K562 (cell line): ENCODE results near the gene RACK1. TPM values are rescaled to one million over a fixed set of nuclear protein-coding genes. Genes with fewer than 3 reads are reported as not detected.

Experiments used
- E2F3 ChIP-seq: fragments of 250-450 bp; sonication (Bioruptor Pico); IDR thresholded peaks from 2 replicates; pipeline ENCODE4 v1.4.0; 2020; ENCODE audit warnings: mild to moderate bottlenecking
- FOS ChIP-seq: IDR thresholded peaks from 3 replicates; pipeline ENCODE4 v1.6.1; 2011; ENCODE audit not compliant: insufficient read length; ENCODE audit errors: extremely low read depth
- HSF4 ChIP-seq: fragments of 250-450 bp; sonication (Bioruptor Pico); IDR thresholded peaks from 2 replicates; pipeline ENCODE4 v2.1.2; 2022; ENCODE audit warnings: mild to moderate bottlenecking, moderate library complexity, borderline replicate concordance
- KDM5B ChIP-seq: fragments of 200-600 bp; sonication (generic); IDR thresholded peaks from 2 replicates; pipeline ENCODE4 v1.6.1; 2012; ENCODE audit warnings: low read depth, mild to moderate bottlenecking, moderate library complexity, low read length, control low read depth, inconsistent platforms; ENCODE audit not compliant: insufficient replicate concordance
- L3MBTL2 ChIP-seq: fragments of 450-650 bp; IDR thresholded peaks from 2 replicates; pipeline ENCODE4 v1.6.1; 2016; ENCODE audit warnings: mild to moderate bottlenecking, moderate library complexity
- POLR2AphosphoS2 ChIP-seq: IDR thresholded peaks from 2 replicates; pipeline ENCODE4 v1.6.1; 2012; ENCODE audit warnings: low read length, improper control_type of control experiment
- POLR3A ChIP-seq: IDR thresholded peaks from 2 replicates; pipeline ENCODE4 v1.6.1; 2011; ENCODE audit warnings: borderline replicate concordance, mild to moderate bottlenecking, moderate library complexity; ENCODE audit not compliant: insufficient read length, insufficient read depth; ENCODE audit errors: extremely low read depth
- RHOXF2B ChIP-seq: fragments of 250-450 bp; sonication (Bioruptor Pico); conservative IDR thresholded peaks from 2 replicates; pipeline ENCODE4 v1.5.1; 2021
- TBP ChIP-seq: optimal IDR thresholded peaks from 2 replicates; pipeline ENCODE3; 2011; ENCODE audit warnings: low read depth, low read length, improper control_type of control experiment
- ZKSCAN8 ChIP-seq: fragments of 200-800 bp; sonication (Bioruptor generic); IDR thresholded peaks from 2 replicates; pipeline ENCODE4 v1.6.1; 2016; ENCODE audit warnings: missing genetic modification characterization, missing compliant biosample characterization
- ZNF239 ChIP-seq: fragments of 250-450 bp; sonication (Bioruptor Pico); IDR thresholded peaks from 2 replicates; pipeline ENCODE4 v1.4.0; 2020; ENCODE audit warnings: mild to moderate bottlenecking
- polyA plus RNA-seq, 8 experiments: library from polyadenylated mRNA; depleted of rRNA in 4 of 8; stranded (reverse) in 5 of 8; unstranded in 3 of 8; fragments of >200 nt; fragmentation: Nextera tagmentation in 2 of 8; fragmentation: Illumina TruSeq in 1 of 8; extraction: Ambion mirVana in 2 of 8; extraction: Trizol in 1 of 8; gene quantifications; 2 replicates each; pipeline versions ENCODE4 v1.2.1 to v1.2.3, GENCODE V29; 2011 to 2014; ENCODE audit warnings: inconsistent platforms in 1 of 8, missing spikeins in 1 of 8
- total RNA-seq, 7 experiments: library from RNA; depleted of rRNA in 6 of 7; stranded (reverse); fragments of >200 nt in 6 of 7; fragmentation: Illumina TruSeq in 2 of 7; extraction: Trizol in 2 of 7; gene quantifications; 2 replicates each; pipeline versions ENCODE4 v1.2.1 to v1.2.3, GENCODE V29; 2011 to 2021; ENCODE audit warnings: low replicate concordance in 1 of 7
- TF ChIP-seq, protein P1 (sequence below): sonication (generic); formaldehyde crosslinking; IDR thresholded peaks from 2 replicates; pipeline ENCODE4 v1.8.0; 2022; ENCODE audit warnings: mild to moderate bottlenecking, missing genetic modification reagents
- TF ChIP-seq, protein P2 (sequence below): sonication (generic); formaldehyde crosslinking; IDR thresholded peaks from 2 replicates; pipeline ENCODE4 v1.8.0; 2023; ENCODE audit warnings: mild to moderate bottlenecking, missing genetic modification reagents
- TF ChIP-seq, protein P3 (sequence below): conservative IDR thresholded peaks from 2 replicates; pipeline ENCODE4 v1.6.1; 2011; ENCODE audit warnings: low read depth, mild to moderate bottlenecking, low read length; ENCODE audit not compliant: control insufficient read depth
- TF ChIP-seq, protein P4 (sequence below): fragments of 150-350 bp; IDR thresholded peaks from 2 replicates; pipeline ENCODE4 v1.6.1; 2014; ENCODE audit warnings: low read depth, mild to moderate bottlenecking, low read length, borderline replicate concordance

The RACK1 gene
- total and polyA plus RNA-seq, 9 of the 15 experiments (the other 6 are each of a cell fraction or from before 2014, with no cell fraction given), result 2,303 to 5,311 (median 3,833) TPM

DNA sequence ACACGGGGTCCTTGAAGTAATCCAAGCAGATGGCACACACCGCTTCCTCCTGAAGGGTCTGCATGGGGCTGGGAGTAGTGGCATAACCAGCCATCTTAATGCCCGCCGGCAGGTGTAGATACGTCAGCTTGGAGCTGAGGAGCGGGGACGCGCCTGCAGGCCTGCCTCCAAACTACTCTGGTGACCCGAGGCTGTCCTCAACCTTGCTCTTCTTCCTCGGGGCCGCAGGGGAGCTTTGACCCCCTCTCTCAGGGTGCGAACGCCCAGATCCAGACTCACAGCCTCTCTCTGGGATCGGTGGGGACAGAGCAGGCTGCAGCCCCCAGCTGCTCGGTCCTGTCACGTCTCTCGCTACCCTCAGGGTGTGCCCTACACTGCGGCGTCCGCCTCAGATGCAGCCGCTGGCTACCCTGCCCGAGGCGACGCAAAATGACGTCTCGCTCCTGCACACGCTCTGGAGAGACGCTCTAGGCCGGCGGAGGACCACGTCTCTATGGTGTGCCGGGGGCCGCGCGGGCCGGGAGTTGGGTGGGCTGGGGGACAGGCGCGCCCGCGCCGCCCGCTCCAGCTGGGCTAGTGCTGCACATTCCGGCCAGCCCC is 17.1 kb upstream of the RACK1 start, which contains the start of gene TRIM52 (continued):
- TF ChIP-seq, protein P1, sequence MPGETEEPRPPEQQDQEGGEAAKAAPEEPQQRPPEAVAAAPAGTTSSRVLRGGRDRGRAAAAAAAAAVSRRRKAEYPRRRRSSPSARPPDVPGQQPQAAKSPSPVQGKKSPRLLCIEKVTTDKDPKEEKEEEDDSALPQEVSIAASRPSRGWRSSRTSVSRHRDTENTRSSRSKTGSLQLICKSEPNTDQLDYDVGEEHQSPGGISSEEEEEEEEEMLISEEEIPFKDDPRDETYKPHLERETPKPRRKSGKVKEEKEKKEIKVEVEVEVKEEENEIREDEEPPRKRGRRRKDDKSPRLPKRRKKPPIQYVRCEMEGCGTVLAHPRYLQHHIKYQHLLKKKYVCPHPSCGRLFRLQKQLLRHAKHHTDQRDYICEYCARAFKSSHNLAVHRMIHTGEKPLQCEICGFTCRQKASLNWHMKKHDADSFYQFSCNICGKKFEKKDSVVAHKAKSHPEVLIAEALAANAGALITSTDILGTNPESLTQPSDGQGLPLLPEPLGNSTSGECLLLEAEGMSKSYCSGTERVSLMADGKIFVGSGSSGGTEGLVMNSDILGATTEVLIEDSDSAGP (CRISPR knock-in tag), result 0 out of 2 replicates have a peak, but pooled peaks have one; percentile 35
- TF ChIP-seq HSF4 (CRISPR knock-in tag) (no peak), POLR2AphosphoS2 (peak; percentile 65; the same call in 1 of the 2 replicates), POLR3A (no peak), L3MBTL2 (peak; percentile 41; the same call in 1 of the 2 replicates), ZKSCAN8 (CRISPR knock-in tag) (no peak), RHOXF2B (CRISPR knock-in tag) (no peak), E2F3 (0 out of 2 replicates have a peak, but pooled peaks have one; percentile 57), TBP (peak; percentile 89), ZNF239 (no peak), FOS (no peak), KDM5B (peak; percentile 90)
- TF ChIP-seq, protein P2, sequence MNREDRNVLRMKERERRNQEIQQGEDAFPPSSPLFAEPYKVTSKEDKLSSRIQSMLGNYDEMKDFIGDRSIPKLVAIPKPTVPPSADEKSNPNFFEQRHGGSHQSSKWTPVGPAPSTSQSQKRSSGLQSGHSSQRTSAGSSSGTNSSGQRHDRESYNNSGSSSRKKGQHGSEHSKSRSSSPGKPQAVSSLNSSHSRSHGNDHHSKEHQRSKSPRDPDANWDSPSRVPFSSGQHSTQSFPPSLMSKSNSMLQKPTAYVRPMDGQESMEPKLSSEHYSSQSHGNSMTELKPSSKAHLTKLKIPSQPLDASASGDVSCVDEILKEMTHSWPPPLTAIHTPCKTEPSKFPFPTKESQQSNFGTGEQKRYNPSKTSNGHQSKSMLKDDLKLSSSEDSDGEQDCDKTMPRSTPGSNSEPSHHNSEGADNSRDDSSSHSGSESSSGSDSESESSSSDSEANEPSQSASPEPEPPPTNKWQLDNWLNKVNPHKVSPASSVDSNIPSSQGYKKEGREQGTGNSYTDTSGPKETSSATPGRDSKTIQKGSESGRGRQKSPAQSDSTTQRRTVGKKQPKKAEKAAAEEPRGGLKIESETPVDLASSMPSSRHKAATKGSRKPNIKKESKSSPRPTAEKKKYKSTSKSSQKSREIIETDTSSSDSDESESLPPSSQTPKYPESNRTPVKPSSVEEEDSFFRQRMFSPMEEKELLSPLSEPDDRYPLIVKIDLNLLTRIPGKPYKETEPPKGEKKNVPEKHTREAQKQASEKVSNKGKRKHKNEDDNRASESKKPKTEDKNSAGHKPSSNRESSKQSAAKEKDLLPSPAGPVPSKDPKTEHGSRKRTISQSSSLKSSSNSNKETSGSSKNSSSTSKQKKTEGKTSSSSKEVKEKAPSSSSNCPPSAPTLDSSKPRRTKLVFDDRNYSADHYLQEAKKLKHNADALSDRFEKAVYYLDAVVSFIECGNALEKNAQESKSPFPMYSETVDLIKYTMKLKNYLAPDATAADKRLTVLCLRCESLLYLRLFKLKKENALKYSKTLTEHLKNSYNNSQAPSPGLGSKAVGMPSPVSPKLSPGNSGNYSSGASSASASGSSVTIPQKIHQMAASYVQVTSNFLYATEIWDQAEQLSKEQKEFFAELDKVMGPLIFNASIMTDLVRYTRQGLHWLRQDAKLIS, result no peak
- TF ChIP-seq, protein P3, sequence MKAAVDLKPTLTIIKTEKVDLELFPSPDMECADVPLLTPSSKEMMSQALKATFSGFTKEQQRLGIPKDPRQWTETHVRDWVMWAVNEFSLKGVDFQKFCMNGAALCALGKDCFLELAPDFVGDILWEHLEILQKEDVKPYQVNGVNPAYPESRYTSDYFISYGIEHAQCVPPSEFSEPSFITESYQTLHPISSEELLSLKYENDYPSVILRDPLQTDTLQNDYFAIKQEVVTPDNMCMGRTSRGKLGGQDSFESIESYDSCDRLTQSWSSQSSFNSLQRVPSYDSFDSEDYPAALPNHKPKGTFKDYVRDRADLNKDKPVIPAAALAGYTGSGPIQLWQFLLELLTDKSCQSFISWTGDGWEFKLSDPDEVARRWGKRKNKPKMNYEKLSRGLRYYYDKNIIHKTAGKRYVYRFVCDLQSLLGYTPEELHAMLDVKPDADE, result peak; percentile 65; the same call in 1 of the 2 replicates
- TF ChIP-seq, protein P4, sequence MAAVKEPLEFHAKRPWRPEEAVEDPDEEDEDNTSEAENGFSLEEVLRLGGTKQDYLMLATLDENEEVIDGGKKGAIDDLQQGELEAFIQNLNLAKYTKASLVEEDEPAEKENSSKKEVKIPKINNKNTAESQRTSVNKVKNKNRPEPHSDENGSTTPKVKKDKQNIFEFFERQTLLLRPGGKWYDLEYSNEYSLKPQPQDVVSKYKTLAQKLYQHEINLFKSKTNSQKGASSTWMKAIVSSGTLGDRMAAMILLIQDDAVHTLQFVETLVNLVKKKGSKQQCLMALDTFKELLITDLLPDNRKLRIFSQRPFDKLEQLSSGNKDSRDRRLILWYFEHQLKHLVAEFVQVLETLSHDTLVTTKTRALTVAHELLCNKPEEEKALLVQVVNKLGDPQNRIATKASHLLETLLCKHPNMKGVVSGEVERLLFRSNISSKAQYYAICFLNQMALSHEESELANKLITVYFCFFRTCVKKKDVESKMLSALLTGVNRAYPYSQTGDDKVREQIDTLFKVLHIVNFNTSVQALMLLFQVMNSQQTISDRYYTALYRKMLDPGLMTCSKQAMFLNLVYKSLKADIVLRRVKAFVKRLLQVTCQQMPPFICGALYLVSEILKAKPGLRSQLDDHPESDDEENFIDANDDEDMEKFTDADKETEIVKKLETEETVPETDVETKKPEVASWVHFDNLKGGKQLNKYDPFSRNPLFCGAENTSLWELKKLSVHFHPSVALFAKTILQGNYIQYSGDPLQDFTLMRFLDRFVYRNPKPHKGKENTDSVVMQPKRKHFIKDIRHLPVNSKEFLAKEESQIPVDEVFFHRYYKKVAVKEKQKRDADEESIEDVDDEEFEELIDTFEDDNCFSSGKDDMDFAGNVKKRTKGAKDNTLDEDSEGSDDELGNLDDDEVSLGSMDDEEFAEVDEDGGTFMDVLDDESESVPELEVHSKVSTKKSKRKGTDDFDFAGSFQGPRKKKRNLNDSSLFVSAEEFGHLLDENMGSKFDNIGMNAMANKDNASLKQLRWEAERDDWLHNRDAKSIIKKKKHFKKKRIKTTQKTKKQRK, result no peak
